ENCODE results near the gene TRAPPC3L.

GRCh38 chr6:116456106-116456505, 89.4 kb downstream of the TRAPPC3L start:
- TF ChIP-seq CTCF (IDR thresholded peaks at IDR 0.05), result no peak
- TF ChIP-seq EZH2 (IDR thresholded peaks at IDR 0.05), result no peak

Measured in neural progenitor cell (in vitro differentiated cells).